Effector CD4-positive, alpha-beta T cell (primary cell): ENCODE data around the gene LRRTM2.

Experiments used
- DNase-seq: peaks from one replicate; pipeline ENCODE4 v3.0.0-alpha.2; 2020

Gene LRRTM2

GRCh38 chr5:138833726-138834480 lies 41.2 kb downstream of the LRRTM2 start:
- DNase-seq: no peak

- no peak for DNase-seq
Measured at GRCh38 chr5:138833080-138833479, 42.1 kb downstream of the LRRTM2 start.

- DNase-seq: no peak
Measured at GRCh38 chr5:138832218-138832617, 42.9 kb downstream of the LRRTM2 start.

GRCh38 chr5:138831703-138832102 lies 43.4 kb downstream of the LRRTM2 start:
- DNase-seq: no peak

- DNase-seq: no peak
Measured at GRCh38 chr5:138829341-138829740, 45.8 kb downstream of the LRRTM2 start.

- no peak for DNase-seq
Measured at GRCh38 chr5:138828556-138828955, 46.6 kb downstream of the LRRTM2 start.

GRCh38 chr5:138824924-138825863 lies 49.9 kb downstream of the LRRTM2 start:
- no peak for DNase-seq

GRCh38 chr5:138824516-138824915 lies 50.6 kb downstream of the LRRTM2 start:
- DNase-seq: no peak

- DNase-seq: no peak
Measured at GRCh38 chr5:138820695-138821094, 54.4 kb downstream of the LRRTM2 start.

GRCh38 chr5:138819081-138819480 lies 56.1 kb downstream of the LRRTM2 start:
- DNase-seq: no peak
